Measurements from ENCODE around the gene DGKG. TPM values are rescaled to one million over a fixed set of nuclear protein-coding genes. Genes with fewer than 3 reads are reported as not detected.

Gene DGKG
- total and polyA plus RNA-seq, 10 of the 15 experiments (the other 5 are each of a cell fraction or from before 2014, with no cell fraction given) = 0.39 to 6.2 (median 4.7) TPM

DNA sequence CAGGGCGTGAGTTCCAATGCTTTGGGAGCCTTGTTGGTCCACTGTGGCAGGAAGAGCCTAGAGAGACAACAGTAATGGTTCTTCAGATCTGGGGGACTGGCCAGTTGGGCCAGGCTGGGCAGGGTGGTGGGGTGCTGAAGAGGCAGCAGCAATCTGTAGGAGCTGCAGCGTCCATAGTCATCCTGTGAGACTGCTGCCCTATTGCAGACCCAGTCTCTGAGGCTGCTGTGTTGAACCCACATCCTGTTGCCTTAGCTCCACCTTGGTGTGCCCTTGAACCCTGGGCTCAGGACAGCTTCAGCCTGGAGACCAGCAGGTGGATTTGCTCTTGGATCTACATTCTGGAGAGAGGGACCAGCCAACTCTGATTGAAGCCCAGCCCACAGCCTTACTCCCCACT is 229.5 kb downstream of the DGKG start:
- no peak overlapping the region for H3K27ac ChIP-seq (ENCODE audit: control insufficient read depth, insufficient read depth)
- H3K4me2 ChIP-seq (ENCODE audit: control insufficient read depth, insufficient read depth) = no peak overlapping the region
- H3K27me3 ChIP-seq (replicated peaks in 1 of 2; ENCODE audit: control insufficient read depth in 2 of 2, insufficient read depth in 2 of 2, low read length in 1 of 2) = peaks cover 0 to 2% of the 10 kb centered on the region in 2 experiments; a peak in 2 of 4 replicates
- DNase-seq (ENCODE audit: low read depth, low spot score) (no peak), ATAC-seq (no peak), FAIRE-seq (no peak)
- POLR2A ChIA-PET = no interaction called here
- H3K36me3 ChIP-seq (ENCODE audit: control insufficient read depth in 2 of 2, insufficient read depth in 2 of 2, low read length in 1 of 2) = no peaks in the 10 kb centered on the region
- no peaks in the 10 kb centered on the region for H3K79me2 ChIP-seq (ENCODE audit: control insufficient read depth, insufficient read depth, low read length)
- WGBS (ENCODE audit: insufficient coverage, insufficient replicate concordance, low lambda C conversion rate, missing lambda C conversion rate) = 38% methylated on average over 2 of the region's 2 CpGs
- SMC1A ChIA-PET (ENCODE audit: uncharacterized antibody, unreplicated experiment) = interaction anchor here (0.7 kb wide), 1 partner anchor 109 kb away, joined by 3 read pairs; no protein-coding TSS in a partner anchor
- no peaks in the 10 kb centered on the region for H3K4me1 ChIP-seq (ENCODE audit: control insufficient read depth, insufficient read depth, low read length)
- in situ Hi-C loops (cut with MboI) = no loop called here
- H3K9me3 ChIP-seq (replicated peaks; ENCODE audit: control insufficient read depth, insufficient read depth, low read length) = no peaks in the 10 kb centered on the region
- H3K9ac ChIP-seq (ENCODE audit: control insufficient read depth, insufficient read depth, low read length) = no peak overlapping the region
- intact Hi-C loops (cut with micrococcal nuclease; ENCODE audit: unreplicated experiment) = no loop called here
- no peaks in the 10 kb centered on the region for H4K20me1 ChIP-seq (ENCODE audit: control insufficient read depth, insufficient read depth)
- CTCF ChIA-PET = no interaction called here
- no peak overlapping the region for H3K4me3 ChIP-seq
- H2AFZ ChIP-seq (ENCODE audit: control insufficient read depth, low read depth, low read length) = no peak overlapping the region
- no TSS peak for BruUV-seq (replicated peaks)
- RAD21 ChIA-PET (ENCODE audit: unreplicated experiment) = interaction anchor here (1.3 kb wide), 1 partner anchor 92 kb away, joined by 3 read pairs; no protein-coding TSS in a partner anchor
- TF ChIP-seq BCL3 (IDR thresholded peaks at IDR 0.05; ENCODE audit: borderline replicate concordance, insufficient read depth, low read depth, low read length, poor library complexity, severe bottlenecking) (no peak), ZBTB40 (IDR thresholded peaks at IDR 0.05; ENCODE audit: borderline replicate concordance) (no peak), BRCA1 (IDR thresholded peaks at IDR 0.05; ENCODE audit: low read depth, low read length) (no peak), ASH2L (IDR thresholded peaks at IDR 0.05; ENCODE audit: borderline replicate concordance, low read depth) (no peak), ZBTB33 (IDR thresholded peaks at IDR 0.05) (no peak), ZNF24 (IDR thresholded peaks at IDR 0.05) (no peak), SUPT20H (IDR thresholded peaks at IDR 0.05; ENCODE audit: borderline replicate concordance, control insufficient read depth, low read depth, low read length) (no peak), SUZ12 (IDR thresholded peaks at IDR 0.05; ENCODE audit: unreplicated experiment) (no peak), ZZZ3 (IDR thresholded peaks at IDR 0.05; ENCODE audit: control insufficient read depth, insufficient read length, low read depth) (no peak), BHLHE40 (IDR thresholded peaks at IDR 0.05; ENCODE audit: borderline replicate concordance in 1 of 2, low read depth in 2 of 2, low read length in 1 of 2) (no peak), MTA2 (IDR thresholded peaks at IDR 0.05; ENCODE audit: low read depth) (no peak), RAD21 (IDR thresholded peaks at IDR 0.05; ENCODE audit: insufficient read depth, low read depth, low read length) (no peak)
- TF ChIP-seq, protein P1, sequence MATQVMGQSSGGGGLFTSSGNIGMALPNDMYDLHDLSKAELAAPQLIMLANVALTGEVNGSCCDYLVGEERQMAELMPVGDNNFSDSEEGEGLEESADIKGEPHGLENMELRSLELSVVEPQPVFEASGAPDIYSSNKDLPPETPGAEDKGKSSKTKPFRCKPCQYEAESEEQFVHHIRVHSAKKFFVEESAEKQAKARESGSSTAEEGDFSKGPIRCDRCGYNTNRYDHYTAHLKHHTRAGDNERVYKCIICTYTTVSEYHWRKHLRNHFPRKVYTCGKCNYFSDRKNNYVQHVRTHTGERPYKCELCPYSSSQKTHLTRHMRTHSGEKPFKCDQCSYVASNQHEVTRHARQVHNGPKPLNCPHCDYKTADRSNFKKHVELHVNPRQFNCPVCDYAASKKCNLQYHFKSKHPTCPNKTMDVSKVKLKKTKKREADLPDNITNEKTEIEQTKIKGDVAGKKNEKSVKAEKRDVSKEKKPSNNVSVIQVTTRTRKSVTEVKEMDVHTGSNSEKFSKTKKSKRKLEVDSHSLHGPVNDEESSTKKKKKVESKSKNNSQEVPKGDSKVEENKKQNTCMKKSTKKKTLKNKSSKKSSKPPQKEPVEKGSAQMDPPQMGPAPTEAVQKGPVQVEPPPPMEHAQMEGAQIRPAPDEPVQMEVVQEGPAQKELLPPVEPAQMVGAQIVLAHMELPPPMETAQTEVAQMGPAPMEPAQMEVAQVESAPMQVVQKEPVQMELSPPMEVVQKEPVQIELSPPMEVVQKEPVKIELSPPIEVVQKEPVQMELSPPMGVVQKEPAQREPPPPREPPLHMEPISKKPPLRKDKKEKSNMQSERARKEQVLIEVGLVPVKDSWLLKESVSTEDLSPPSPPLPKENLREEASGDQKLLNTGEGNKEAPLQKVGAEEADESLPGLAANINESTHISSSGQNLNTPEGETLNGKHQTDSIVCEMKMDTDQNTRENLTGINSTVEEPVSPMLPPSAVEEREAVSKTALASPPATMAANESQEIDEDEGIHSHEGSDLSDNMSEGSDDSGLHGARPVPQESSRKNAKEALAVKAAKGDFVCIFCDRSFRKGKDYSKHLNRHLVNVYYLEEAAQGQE (IDR thresholded peaks at IDR 0.05; ENCODE audit: low read depth, low read length) = no peak
